ENCODE data around the gene WDR72.

GRCh38 chr15:53757906-53758305, 1.6 kb downstream of the WDR72 start:
- TF ChIP-seq POLR2A (IDR thresholded peaks at IDR 0.05; ENCODE audit: low read depth, low read length): no peak
- no peak for TF ChIP-seq POLR2AphosphoS5 (IDR thresholded peaks at IDR 0.05; ENCODE audit: low read depth, low read length)
- TF ChIP-seq TAF1 (IDR thresholded peaks at IDR 0.05; ENCODE audit: borderline replicate concordance, low read depth, low read length): no peak
